ENCODE results near the gene CD9. TPM values are rescaled to one million over a fixed set of nuclear protein-coding genes. Genes with fewer than 3 reads are reported as not detected.

Gene CD9
- total and polyA plus RNA-seq, 2 of the 8 experiments (the other 6 are each of a cell fraction or from before 2014, with no cell fraction given), result 168 to 319 TPM

DNA sequence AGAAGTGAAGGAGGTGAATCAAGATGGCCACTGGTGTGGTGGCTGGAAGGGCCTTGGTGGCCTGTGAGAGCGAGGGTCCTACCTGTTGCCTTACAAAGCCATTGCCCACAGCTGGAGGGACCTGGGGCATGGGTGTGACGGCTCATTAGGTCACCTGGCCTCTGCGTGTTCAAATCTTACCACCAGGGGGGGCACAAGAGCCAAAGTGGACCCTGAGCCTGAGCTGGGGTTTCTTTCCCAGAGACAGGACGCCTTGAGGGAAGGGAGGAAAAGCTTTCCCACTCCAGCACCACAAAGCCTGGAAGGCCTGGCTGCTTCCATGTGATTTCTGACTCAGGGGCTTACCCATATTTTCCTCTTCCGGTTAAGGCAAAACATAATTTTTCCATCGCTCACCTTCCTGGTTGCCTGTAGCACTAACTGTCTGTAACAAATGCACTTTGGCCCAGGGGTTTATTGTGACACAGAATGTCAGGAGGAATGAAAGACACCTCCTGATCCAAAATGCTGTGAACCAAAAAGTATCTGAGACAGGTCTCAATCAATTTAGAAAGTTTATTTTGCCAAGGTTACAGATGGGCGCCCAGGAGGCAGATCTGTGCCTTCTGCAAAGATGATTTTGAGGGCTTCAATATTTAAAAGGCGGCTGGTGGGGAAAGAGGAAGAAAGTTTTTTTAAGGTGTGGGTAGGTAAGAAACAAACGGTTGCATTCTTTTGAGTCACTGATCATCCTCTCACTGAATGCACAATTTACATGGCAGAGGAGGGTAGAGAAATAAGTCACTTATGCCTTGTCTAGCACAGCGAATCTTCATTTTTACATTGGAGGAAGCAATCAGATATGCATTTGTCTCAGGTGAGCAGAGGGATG lies 4.3 kb upstream of the CD9 start (continued):
- no peak for TF ChIP-seq RBBP5 (IDR thresholded peaks at IDR 0.05; ENCODE audit: borderline replicate concordance, low read depth, low read length)
- peak; percentile 28; the same call in 1 of the 2 replicates for TF ChIP-seq JUND (IDR thresholded peaks at IDR 0.05; ENCODE audit: low read length)
- no peak for TF ChIP-seq CHD7 (IDR thresholded peaks at IDR 0.05; ENCODE audit: insufficient replicate concordance, low read length)
- TF ChIP-seq JUN (IDR thresholded peaks at IDR 0.05; ENCODE audit: low read depth, low read length), result no peak
- TF ChIP-seq GABPA (IDR thresholded peaks at IDR 0.05; ENCODE audit: borderline replicate concordance, insufficient read depth, low read length), result no peak
- no peak for TF ChIP-seq CBX5 (IDR thresholded peaks at IDR 0.05; ENCODE audit: low read depth, low read length)
- TF ChIP-seq RFX5 (IDR thresholded peaks at IDR 0.05; ENCODE audit: borderline replicate concordance, low read depth, low read length), result no peak
- TF ChIP-seq EP300 (IDR thresholded peaks at IDR 0.05; ENCODE audit: borderline replicate concordance in 1 of 2, low read depth in 2 of 2, low read length in 2 of 2), result no peak
- TF ChIP-seq TEAD4 (IDR thresholded peaks at IDR 0.05; ENCODE audit: low read depth, low read length), result no peak

Measured in H1 (cell line).